Measurements from ENCODE around the gene SLC25A43.

The SLC25A43 gene

GRCh38 chrX:119502727-119503483 is 103.8 kb downstream of the SLC25A43 start:
- H3K36me3 Mint-ChIP-seq (ENCODE audit: insufficient read depth), result no peaks in the 10 kb centered on the region
- ATAC-seq (replicated peaks) (peak; percentile 76), DNase-seq (no peak)
- peaks cover 0 to 9% of the 10 kb centered on the region in 2 donors for H3K4me1 Mint-ChIP-seq (ENCODE audit: low read depth in 2 of 2)
- no peaks in the 10 kb centered on the region for H3K9me3 Mint-ChIP-seq
- no peak overlapping the region for H3K4me3 Mint-ChIP-seq
- peak overlapping the region in 1 of 2 donors; percentile 53 for H3K27ac Mint-ChIP-seq
- H3K27me3 Mint-ChIP-seq, result no peaks in the 10 kb centered on the region

GRCh38 chrX:119503484-119503861 is 104.3 kb downstream of the SLC25A43 start:
- Mint-ChIP-seq H3K27ac (no peak overlapping the region), H3K9me3 (no peaks in the 10 kb centered on the region), H3K27me3 (no peaks in the 10 kb centered on the region), H3K4me1 (ENCODE audit: low read depth in 2 of 2) (peaks cover 0 to 9% of the 10 kb centered on the region in 2 donors), H3K36me3 (ENCODE audit: insufficient read depth) (no peaks in the 10 kb centered on the region), H3K4me3 (no peak overlapping the region)
- ATAC-seq (replicated peaks) (no peak), DNase-seq (no peak)
